Measurements from ENCODE around the gene ARHGAP6. TPM values are rescaled to one million over a fixed set of nuclear protein-coding genes. Genes with fewer than 3 reads are reported as not detected.

The ARHGAP6 gene
- total and polyA plus RNA-seq, 2 of the 4 experiments (the other 2 are of a cell fraction), result 1.4 to 1.8 TPM

GRCh38 chrX:11374570-11374969, 291.1 kb downstream of the ARHGAP6 start:
- WGBS, 2 experiments (ENCODE audit: extremely low coverage in 2 of 2, insufficient read length in 1 of 2), result 50% methylated on average over 1 of the region's 2 CpGs; no CpG with 5 or more reads in 1 of the 2 experiments
- Histone ChIP-seq H4K8ac (ENCODE audit: low read depth in 2 of 2, low read length in 2 of 2) (no peak overlapping the region), H3K14ac (replicated peaks; ENCODE audit: low read depth, low read length) (no peak overlapping the region), H3K79me1 (ENCODE audit: low read depth in 1 of 2, low read length in 2 of 2) (no peaks in the 10 kb centered on the region), H2AK5ac (ENCODE audit: low read depth, low read length) (no peak overlapping the region), H3K18ac (ENCODE audit: low read depth, low read length) (no peak overlapping the region), H3K4ac (ENCODE audit: low read depth, low read length) (no peak overlapping the region), H3K4me2 (ENCODE audit: low read depth, low read length) (no peak overlapping the region), H3K36me3 (ENCODE audit: control insufficient read depth, insufficient read depth, low read length) (no peaks in the 10 kb centered on the region), H3K27ac (ENCODE audit: insufficient read depth, low read length) (no peak overlapping the region), H2BK20ac (ENCODE audit: low read depth, low read length) (no peak overlapping the region), H2BK15ac (ENCODE audit: low read depth, low read length) (no peak overlapping the region), H3K9me1 (ENCODE audit: insufficient read depth, low read length) (no peaks in the 10 kb centered on the region), H3K9ac (ENCODE audit: low read depth, low read length) (no peak overlapping the region), H2BK5ac (ENCODE audit: low read depth, low read length, poor library complexity, severe bottlenecking) (no peak overlapping the region), H4K20me1 (ENCODE audit: insufficient read depth, low read length) (no peaks in the 10 kb centered on the region), H4K91ac (ENCODE audit: insufficient read depth, low read depth, low read length) (no peak overlapping the region), H3K23ac (ENCODE audit: low read depth, low read length) (no peak overlapping the region), H3K56ac (ENCODE audit: extremely low read depth, insufficient read depth, low read length) (no peak overlapping the region), H3K9me3 (ENCODE audit: control insufficient read depth, insufficient read depth, low read length) (peaks cover 4% of the 10 kb centered on the region), H3K4me3 (ENCODE audit: insufficient read depth, low read depth, low read length) (no peak overlapping the region), H2BK120ac (ENCODE audit: low read depth, low read length) (no peak overlapping the region), H2AFZ (replicated peaks; ENCODE audit: low read length, poor library complexity) (no peak overlapping the region), H3K27me3 (ENCODE audit: control insufficient read depth, insufficient read depth, low read length) (no peaks in the 10 kb centered on the region), H3K4me1 (ENCODE audit: control insufficient read depth, insufficient read depth, low read length) (no peaks in the 10 kb centered on the region), H4K5ac (ENCODE audit: low read depth, low read length) (no peak overlapping the region), H2AK9ac (replicated peaks; ENCODE audit: low read depth, low read length, poor library complexity) (no peak overlapping the region)
- ChIA-PET CTCF (no interaction called here), POLR2A (ENCODE audit: unreplicated experiment) (no interaction called here)
- ATAC-seq (ENCODE audit: low read depth) (no peak), DNase-seq (no peak)
- no TSS peak for BruUV-seq (replicated peaks)
- in situ Hi-C loops (cut with MboI; ENCODE audit: low sequenced_read_pairs), result no loop called here
- dilution Hi-C loops (cut with HindIII; ENCODE audit: low sequenced_read_pairs, unreplicated experiment), result no loop called here
- TF ChIP-seq MAZ (IDR thresholded peaks at IDR 0.05; ENCODE audit: borderline replicate concordance, low read depth, low read length) (no peak), MXI1 (IDR thresholded peaks at IDR 0.05; ENCODE audit: borderline replicate concordance, low read depth, low read length) (no peak), CEBPB (IDR thresholded peaks at IDR 0.05; ENCODE audit: low read depth, low read length) (no peak), SMC3 (IDR thresholded peaks at IDR 0.05; ENCODE audit: low read depth, low read length) (no peak), POLR2A (IDR thresholded peaks at IDR 0.05; ENCODE audit: low read depth, low read length) (no peak), RFX5 (IDR thresholded peaks at IDR 0.05; ENCODE audit: low read depth, low read length) (no peak)
- intact Hi-C loops (cut with micrococcal nuclease), result no loop called here
